ENCODE data around the gene NPY1R.

The NPY1R gene

DNA sequence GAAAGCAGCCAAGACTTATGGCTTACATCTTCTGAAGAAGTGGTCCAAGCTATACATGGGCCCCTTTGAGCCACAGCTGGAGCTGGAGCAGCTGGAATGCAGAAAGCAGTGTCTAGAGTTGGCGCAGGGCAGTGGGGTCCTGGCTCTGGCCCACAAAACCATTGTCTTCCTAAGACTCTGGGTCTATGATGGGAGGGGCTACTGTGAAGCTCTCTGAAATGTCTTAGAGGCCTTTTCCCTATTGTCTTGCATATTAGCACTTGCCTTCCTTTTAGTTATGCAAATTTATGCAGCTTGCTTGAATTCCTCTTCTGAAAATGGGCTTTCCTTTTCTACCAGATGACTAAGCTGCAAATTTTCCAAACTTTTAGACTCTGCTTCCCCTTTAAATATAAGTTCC lies 15.3 kb downstream of the NPY1R start:
- H3K36me3 ChIP-seq (ENCODE audit: insufficient read depth, low read length), result no peaks in the 10 kb centered on the region; the same call in 1 of the 2 replicates
- H3K9me3 ChIP-seq (ENCODE audit: control insufficient read depth, insufficient read depth, low read length), result peaks cover 5% of the 10 kb centered on the region; the same call in 1 of the 2 replicates
- H3K9ac ChIP-seq (ENCODE audit: low read depth, low read length), result no peak overlapping the region
- no peaks in the 10 kb centered on the region for H3K4me1 ChIP-seq (ENCODE audit: insufficient read depth, low read length)

DNA sequence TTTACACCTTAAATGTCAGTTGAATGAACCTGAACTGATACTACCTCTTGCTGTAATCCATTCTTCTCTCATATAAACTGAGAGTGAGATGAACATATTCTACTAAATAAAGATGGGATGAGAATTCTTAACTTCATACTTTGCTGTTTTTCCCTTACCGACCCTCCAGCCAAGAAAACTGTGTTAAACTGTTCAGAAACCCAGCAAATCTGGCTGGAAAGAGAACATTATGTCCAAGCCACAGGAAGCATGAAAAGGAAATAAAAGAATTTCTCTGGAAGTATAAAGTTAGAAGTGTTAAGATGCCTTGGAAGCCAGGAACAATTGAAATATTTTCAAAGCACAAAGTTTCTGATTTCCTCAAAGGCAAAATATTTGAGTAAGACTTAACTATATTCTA lies 22.9 kb downstream of the NPY1R start:
- no peaks in the 10 kb centered on the region for H3K36me3 ChIP-seq (ENCODE audit: insufficient read depth, low read length)
- H3K4me1 ChIP-seq (ENCODE audit: insufficient read depth, low read length), result no peaks in the 10 kb centered on the region
- no peaks in the 10 kb centered on the region for H3K9me3 ChIP-seq (ENCODE audit: control insufficient read depth, insufficient read depth, low read length)
- H3K9ac ChIP-seq (ENCODE audit: low read depth, low read length), result no peak overlapping the region

DNA sequence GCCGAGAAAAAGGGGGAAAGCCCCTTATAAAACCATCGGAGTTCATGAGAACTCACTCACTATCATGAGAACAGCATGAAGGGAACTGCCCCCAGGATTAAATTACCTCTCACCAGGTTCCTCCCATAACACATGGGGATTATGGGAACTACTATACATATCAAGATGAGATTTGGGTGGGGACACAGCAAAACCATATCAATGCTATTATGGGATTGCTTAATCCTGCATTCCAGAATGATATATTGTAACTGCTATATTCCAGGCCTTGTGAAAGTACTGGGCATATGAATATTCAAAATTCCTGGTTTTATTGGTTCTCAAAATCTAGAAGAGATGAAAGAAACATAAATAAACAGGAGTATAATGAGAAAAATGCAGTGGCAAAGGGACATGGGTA lies 29.3 kb downstream of the NPY1R start:
- Histone ChIP-seq H3K9me3 (ENCODE audit: control insufficient read depth, insufficient read depth, low read length) (no peaks in the 10 kb centered on the region), H3K9ac (ENCODE audit: low read depth, low read length) (no peak overlapping the region), H3K36me3 (ENCODE audit: insufficient read depth, low read length) (no peaks in the 10 kb centered on the region), H3K4me1 (ENCODE audit: insufficient read depth, low read length) (no peaks in the 10 kb centered on the region)

DNA sequence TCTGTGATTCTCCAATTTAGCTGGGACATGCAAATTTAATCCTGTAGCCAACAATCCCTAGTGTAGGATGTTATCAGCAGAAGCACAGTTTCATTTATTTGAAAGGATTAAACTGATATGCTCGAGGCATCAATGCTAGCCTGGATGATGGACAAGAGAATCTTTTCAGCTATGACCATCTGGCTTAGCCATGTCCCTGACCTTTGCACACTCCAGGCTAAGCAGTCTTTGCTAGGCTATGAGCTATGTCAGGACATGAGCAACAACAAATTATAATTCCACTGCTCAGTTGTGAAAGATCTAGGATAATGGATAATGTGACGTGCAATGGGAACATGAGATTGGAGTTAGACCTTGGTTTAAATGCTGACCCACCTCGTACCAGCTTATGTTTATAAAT lies 32.0 kb downstream of the NPY1R start:
- H3K36me3 ChIP-seq (ENCODE audit: insufficient read depth, low read length), result no peaks in the 10 kb centered on the region
- H3K4me1 ChIP-seq (ENCODE audit: insufficient read depth, low read length), result no peaks in the 10 kb centered on the region
- no peak overlapping the region for H3K9ac ChIP-seq (ENCODE audit: low read depth, low read length)
- no peaks in the 10 kb centered on the region for H3K9me3 ChIP-seq (ENCODE audit: control insufficient read depth, insufficient read depth, low read length)

DNA sequence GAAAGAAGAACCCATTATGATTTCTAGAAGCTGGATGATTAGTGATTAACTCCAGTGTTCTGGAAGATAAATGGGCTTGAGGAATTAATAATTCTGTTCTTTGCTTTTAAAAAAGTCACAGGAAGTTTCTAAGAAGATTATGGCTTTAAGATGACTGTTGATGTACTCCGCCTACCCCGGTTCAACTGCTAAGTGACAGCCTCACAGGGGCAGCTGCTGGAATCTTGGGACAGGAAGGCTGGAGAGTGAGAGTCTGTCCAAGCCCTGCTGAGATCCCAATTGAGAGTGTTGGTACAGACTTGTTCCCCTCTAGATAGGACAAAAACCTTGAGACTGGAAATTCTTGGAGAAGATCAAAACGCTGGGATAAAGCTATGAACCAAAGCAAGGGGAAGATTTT lies 37.3 kb downstream of the NPY1R start:
- Histone ChIP-seq H3K9ac (ENCODE audit: low read depth, low read length) (no peak overlapping the region), H3K9me3 (ENCODE audit: control insufficient read depth, insufficient read depth, low read length) (no peaks in the 10 kb centered on the region), H3K36me3 (ENCODE audit: insufficient read depth, low read length) (no peaks in the 10 kb centered on the region), H3K4me1 (ENCODE audit: insufficient read depth, low read length) (no peaks in the 10 kb centered on the region)

DNA sequence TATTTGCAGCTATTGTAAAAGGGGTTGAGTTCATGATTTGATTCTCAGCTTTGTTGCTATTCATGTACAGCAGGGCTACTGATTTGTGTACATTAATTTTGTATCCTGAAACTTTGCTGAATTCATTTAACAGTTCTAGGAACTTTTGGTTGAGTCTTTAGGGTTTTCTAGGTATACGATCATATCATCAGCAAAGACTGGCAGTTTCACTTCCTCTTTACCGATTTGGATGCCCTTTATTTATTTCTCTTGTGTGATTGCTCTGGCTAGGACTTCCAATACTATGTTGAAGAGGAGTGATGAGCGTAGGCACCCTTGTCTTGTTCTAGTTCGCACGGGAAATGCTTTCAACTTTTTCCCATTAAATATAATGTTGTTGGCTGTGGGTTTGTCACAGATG lies 48.1 kb downstream of the NPY1R start:
- Histone ChIP-seq H3K36me3 (ENCODE audit: insufficient read depth, low read length) (no peaks in the 10 kb centered on the region), H3K9me3 (ENCODE audit: control insufficient read depth, insufficient read depth, low read length) (no peaks in the 10 kb centered on the region), H3K9ac (ENCODE audit: low read depth, low read length) (no peak overlapping the region), H3K4me1 (ENCODE audit: insufficient read depth, low read length) (no peaks in the 10 kb centered on the region; the same call in 1 of the 2 replicates)

DNA sequence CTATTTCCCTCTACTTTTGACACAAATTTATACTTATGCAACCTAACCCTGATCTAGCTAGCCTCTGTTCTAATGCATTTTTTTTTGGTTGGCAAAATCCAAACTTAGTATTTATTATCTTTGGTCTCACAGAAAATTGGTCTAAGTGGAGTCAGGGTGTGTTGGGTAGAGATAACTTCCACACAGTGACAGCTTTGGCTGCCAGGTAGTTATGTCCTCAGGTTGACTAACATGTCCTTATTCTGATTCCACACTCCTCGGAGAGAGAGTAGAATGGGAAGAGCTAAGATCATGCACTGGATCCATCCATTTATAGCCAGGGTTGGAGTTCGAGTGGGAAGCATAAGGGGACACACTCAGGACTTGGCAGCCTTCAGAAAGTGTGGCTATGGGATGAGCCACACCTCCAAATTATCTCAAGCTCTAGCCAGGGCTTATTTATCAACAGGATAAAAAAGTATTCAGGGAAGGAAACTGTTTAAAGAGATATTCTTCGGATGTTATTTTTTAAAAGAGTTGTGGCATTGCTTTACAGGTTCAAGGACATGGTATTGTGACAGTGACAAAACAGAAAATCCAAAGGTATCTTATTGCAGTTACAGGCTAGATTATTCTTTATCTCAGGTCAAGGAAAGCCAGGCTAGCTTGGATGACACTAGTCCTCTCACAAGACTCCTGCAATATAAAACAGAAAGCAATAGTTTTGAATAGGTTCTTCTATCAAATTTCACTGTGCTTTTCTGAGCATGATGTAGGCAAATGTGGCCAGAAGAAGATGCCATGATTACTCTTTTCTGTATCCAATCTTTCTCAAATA lies 51.5 kb downstream of the NPY1R start:
- Histone ChIP-seq H3K9ac (ENCODE audit: low read depth, low read length) (no peak overlapping the region), H3K4me1 (ENCODE audit: insufficient read depth, low read length) (no peaks in the 10 kb centered on the region; the same call in 1 of the 2 replicates), H3K9me3 (ENCODE audit: control insufficient read depth, insufficient read depth, low read length) (no peaks in the 10 kb centered on the region), H3K36me3 (ENCODE audit: insufficient read depth, low read length) (no peaks in the 10 kb centered on the region)

DNA sequence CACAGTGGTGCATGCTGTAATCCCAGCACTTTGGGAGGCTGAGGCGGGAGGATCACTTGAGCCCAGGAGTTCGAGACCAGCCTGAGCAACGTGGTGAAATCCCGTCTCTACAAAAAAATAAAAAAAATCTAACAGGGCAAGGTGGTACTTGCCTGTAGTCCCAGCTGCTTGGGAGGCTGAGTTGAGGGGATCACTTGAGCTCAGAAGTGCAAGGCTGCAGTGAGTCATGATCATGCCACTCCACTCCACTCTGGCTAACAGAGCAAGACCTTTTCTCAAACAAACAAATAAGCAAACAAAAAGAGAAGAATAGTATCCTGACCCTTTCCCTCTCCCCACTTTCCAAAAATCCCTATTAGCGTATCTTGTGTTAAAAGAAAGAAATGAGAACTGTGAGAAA lies 52.7 kb downstream of the NPY1R start:
- no peaks in the 10 kb centered on the region; the same call in 1 of the 2 replicates for H3K4me1 ChIP-seq (ENCODE audit: insufficient read depth, low read length)
- no peak overlapping the region for H3K9ac ChIP-seq (ENCODE audit: low read depth, low read length)
- H3K9me3 ChIP-seq (ENCODE audit: control insufficient read depth, insufficient read depth, low read length), result no peaks in the 10 kb centered on the region
- no peaks in the 10 kb centered on the region for H3K36me3 ChIP-seq (ENCODE audit: insufficient read depth, low read length)

DNA sequence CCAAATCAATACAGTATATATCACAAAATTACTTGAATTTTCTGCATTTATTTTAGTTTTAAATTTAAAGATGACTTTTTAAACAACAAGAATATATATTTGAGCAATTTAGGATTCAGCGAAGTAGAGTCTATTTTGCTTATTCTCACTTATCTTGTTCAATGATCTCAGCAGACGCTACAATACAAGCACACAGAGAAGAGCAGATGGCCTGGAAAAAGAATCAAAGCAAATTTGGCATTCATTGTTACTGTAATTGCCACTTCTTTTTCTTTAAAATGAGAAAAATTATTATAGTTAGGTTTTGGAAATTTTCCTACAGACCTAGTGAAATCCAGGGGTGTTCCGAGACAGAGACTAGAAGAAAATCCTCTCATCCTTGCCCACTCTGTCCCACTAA lies 57.5 kb downstream of the NPY1R start:
- no peaks in the 10 kb centered on the region for H3K36me3 ChIP-seq (ENCODE audit: insufficient read depth, low read length)
- no peaks in the 10 kb centered on the region for H3K9me3 ChIP-seq (ENCODE audit: control insufficient read depth, insufficient read depth, low read length)
- no peak overlapping the region for H3K9ac ChIP-seq (ENCODE audit: low read depth, low read length)
- H3K4me1 ChIP-seq (ENCODE audit: insufficient read depth, low read length), result no peaks in the 10 kb centered on the region; the same call in 1 of the 2 replicates
